ENCODE measurements around the gene MFSD6.

The MFSD6 gene

DNA sequence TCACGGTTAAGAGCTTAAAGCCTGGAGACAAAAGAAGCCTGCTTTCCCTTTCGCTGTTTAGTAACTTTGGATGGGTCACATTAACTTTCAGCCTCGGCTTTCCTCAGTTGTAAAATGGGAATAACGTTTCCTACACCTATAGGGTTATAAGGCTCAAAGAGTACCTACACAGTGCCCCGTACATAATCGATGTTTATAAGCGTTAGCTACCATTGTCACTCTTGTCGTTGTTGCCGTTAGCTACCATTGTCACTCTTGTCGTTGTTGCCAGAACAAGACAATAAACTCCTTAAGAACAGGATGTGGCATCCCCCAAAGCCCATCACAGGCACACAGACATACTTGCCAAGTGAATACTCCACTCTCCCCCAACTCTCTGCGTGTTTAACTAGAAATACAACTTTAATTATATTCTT, 901 bp upstream of the MFSD6 start:
- Histone ChIP-seq H3K4me1 (ENCODE audit: insufficient read depth, low read length) (no peaks in the 10 kb centered on the region), H3K36me3 (ENCODE audit: insufficient read depth, low read depth, low read length) (no peaks in the 10 kb centered on the region), H3K9me3 (ENCODE audit: insufficient read depth, low read depth, low read length) (no peaks in the 10 kb centered on the region), H3K27ac (ENCODE audit: low read length) (no peak overlapping the region), H3K4me3 (ENCODE audit: low read length) (peak overlapping the region; percentile 77), H3K27me3 (ENCODE audit: insufficient read depth, low read length) (peaks cover 50% of the 10 kb centered on the region), H3K9ac (ENCODE audit: low read depth, low read length) (peak overlapping the region; percentile 43; the same call in 1 of the 2 replicates)

DNA sequence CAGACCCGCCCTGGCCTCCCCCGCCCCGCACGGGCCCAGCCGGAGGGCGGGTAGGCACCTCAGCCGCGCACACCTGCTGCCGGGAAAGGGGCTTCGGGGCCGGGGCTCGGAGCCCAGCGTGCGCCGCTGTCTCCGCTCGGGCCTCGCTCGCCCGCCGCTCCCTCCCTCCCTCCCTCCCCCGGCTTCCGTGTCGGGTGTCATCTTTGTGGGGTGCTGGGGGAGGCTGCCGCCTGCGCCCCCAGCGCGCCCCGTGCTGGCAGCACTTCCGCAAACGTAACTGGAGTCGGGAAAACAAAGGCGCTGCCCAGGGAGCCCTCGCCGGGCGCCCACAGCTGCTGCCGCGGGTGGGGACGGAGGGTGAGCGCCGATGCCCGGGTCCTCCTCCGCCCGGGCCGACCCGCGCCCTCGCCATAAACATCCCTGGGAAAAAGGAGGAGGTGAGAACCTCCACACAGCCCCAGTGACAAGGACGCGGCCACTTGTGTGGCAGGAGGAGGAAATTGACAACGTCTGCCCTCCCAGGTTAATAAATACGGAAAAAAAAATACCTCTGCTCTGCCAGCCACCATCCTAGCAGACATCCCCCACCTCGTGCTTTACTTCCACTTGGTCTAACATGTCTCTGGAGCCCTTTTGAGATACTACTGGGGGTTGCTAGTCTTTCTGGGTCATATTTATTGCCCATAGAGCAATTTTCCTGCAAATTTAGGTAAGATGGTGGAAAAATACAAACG, 550 bp downstream of the MFSD6 start:
- Histone ChIP-seq H3K4me1 (ENCODE audit: insufficient read depth, low read length) (peaks cover 9% of the 10 kb centered on the region; the same call in 1 of the 2 replicates), H3K27me3 (ENCODE audit: insufficient read depth, low read length) (peaks cover 50% of the 10 kb centered on the region), H3K4me3 (ENCODE audit: low read length) (peak overlapping the region; percentile 77), H3K9me3 (ENCODE audit: insufficient read depth, low read depth, low read length) (no peaks in the 10 kb centered on the region), H3K27ac (ENCODE audit: low read length) (no peak overlapping the region), H3K9ac (ENCODE audit: low read depth, low read length) (peak overlapping the region; percentile 27; the same call in 1 of the 2 replicates), H3K36me3 (ENCODE audit: insufficient read depth, low read depth, low read length) (no peaks in the 10 kb centered on the region)

DNA sequence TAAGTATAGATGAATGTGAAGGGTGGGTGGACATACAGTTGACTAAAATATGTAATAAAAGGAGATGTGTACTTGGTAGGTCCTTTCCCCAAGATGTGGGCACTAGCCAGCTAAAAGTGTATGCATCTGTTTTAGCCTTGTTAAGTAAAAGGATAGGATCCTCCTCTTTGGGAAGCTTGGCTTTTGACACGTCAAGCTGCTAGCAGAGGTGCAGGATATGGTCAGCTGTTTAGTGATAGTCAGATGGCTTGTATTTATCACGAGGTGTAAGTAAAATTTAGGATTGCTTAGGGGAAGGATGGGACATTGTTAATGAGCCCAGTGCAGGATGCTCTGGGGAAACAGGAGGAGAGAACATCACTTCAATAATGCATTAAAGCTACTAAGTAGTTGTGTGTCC, 1.5 kb downstream of the MFSD6 start:
- H3K27ac ChIP-seq (ENCODE audit: low read length), result no peak overlapping the region
- no peak overlapping the region for H3K9ac ChIP-seq (ENCODE audit: low read depth, low read length)
- H3K9me3 ChIP-seq (ENCODE audit: insufficient read depth, low read depth, low read length), result no peaks in the 10 kb centered on the region
- H3K4me1 ChIP-seq (ENCODE audit: insufficient read depth, low read length), result peaks cover 9% of the 10 kb centered on the region; the same call in 1 of the 2 replicates
- peaks cover 50% of the 10 kb centered on the region for H3K27me3 ChIP-seq (ENCODE audit: insufficient read depth, low read length)
- H3K4me3 ChIP-seq (ENCODE audit: low read length), result peak overlapping the region; percentile 77; the same call in 1 of the 2 replicates
- no peaks in the 10 kb centered on the region for H3K36me3 ChIP-seq (ENCODE audit: insufficient read depth, low read depth, low read length)

DNA sequence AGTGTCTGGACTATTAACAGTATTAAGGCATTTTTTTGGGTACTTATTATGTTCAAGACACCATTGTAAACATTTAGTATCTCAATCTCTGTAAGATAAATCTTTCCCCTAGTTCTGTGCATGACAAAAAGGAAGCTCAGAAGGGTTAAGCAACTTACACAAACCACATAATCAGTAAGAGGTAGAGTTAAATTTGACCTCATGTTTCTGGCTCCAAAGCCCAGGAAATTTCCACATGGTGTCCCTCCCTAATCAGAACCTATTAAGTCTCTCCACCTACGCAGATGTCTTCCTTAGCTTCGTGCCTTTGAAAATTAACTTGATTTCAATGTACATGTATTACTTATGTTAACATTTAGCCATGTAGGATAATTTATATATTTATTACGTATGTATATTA, 2.0 kb downstream of the MFSD6 start:
- no peak overlapping the region for H3K9ac ChIP-seq (ENCODE audit: low read depth, low read length)
- no peak overlapping the region for H3K27ac ChIP-seq (ENCODE audit: low read length)
- no peak overlapping the region for H3K4me3 ChIP-seq (ENCODE audit: low read length)
- H3K9me3 ChIP-seq (ENCODE audit: insufficient read depth, low read depth, low read length), result no peaks in the 10 kb centered on the region
- peaks cover 9% of the 10 kb centered on the region; the same call in 1 of the 2 replicates for H3K4me1 ChIP-seq (ENCODE audit: insufficient read depth, low read length)
- peaks cover 49% of the 10 kb centered on the region for H3K27me3 ChIP-seq (ENCODE audit: insufficient read depth, low read length)
- H3K36me3 ChIP-seq (ENCODE audit: insufficient read depth, low read depth, low read length), result no peaks in the 10 kb centered on the region

DNA sequence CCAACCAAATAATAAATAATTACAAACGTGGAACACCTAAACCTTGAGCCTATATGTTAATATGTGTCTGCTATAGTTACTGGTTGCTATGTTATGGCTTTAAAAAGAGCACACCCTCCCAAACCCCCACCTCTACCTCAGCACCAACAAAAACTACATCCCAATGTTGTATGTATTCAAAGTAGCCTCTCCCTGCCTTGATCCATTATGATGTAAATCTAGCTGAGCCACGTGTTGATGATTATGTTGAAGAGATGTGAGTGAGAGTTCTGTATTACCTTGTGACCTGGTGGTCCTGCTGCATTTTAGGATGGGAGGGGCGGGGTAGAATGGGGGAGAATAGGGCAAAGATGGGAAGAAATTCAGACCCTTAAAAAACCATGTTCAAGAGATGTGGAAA, 4.8 kb downstream of the MFSD6 start:
- no peaks in the 10 kb centered on the region for H3K36me3 ChIP-seq (ENCODE audit: insufficient read depth, low read depth, low read length)
- H3K4me3 ChIP-seq (ENCODE audit: low read length), result peak overlapping the region; percentile 8; the same call in 1 of the 2 replicates
- no peak overlapping the region for H3K9ac ChIP-seq (ENCODE audit: low read depth, low read length)
- H3K27ac ChIP-seq (ENCODE audit: low read length), result no peak overlapping the region
- H3K9me3 ChIP-seq (ENCODE audit: insufficient read depth, low read depth, low read length), result no peaks in the 10 kb centered on the region
- peaks cover 9% of the 10 kb centered on the region; the same call in 1 of the 2 replicates for H3K4me1 ChIP-seq (ENCODE audit: insufficient read depth, low read length)
- H3K27me3 ChIP-seq (ENCODE audit: insufficient read depth, low read length), result peaks cover 21% of the 10 kb centered on the region

DNA sequence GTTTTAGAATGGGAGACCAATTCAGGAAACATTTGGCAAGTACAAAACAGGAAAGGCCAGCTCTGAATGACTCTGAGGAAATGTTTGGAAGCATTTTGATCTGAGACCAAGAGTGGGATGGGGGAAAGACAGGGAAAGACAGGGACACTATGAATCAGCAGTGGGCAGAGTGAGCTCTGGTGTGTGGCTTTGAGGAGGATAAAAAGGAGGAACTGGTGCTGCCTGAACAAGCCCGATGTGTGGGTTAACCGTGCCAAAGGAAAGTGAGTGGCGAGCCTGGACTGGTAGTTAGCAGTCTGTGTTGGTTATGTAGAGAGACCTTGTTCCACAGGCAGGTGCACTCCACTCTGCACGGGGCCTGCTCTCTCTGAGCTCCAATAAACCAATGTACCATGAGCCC, 5.3 kb downstream of the MFSD6 start:
- H3K36me3 ChIP-seq (ENCODE audit: insufficient read depth, low read depth, low read length), result no peaks in the 10 kb centered on the region
- no peak overlapping the region for H3K27ac ChIP-seq (ENCODE audit: low read length)
- H3K9me3 ChIP-seq (ENCODE audit: insufficient read depth, low read depth, low read length), result no peaks in the 10 kb centered on the region
- no peak overlapping the region for H3K9ac ChIP-seq (ENCODE audit: low read depth, low read length)
- no peak overlapping the region; the same call in 1 of the 2 replicates for H3K4me3 ChIP-seq (ENCODE audit: low read length)
- H3K4me1 ChIP-seq (ENCODE audit: insufficient read depth, low read length), result peaks cover 9% of the 10 kb centered on the region; the same call in 1 of the 2 replicates
- H3K27me3 ChIP-seq (ENCODE audit: insufficient read depth, low read length), result peaks cover 20% of the 10 kb centered on the region

DNA sequence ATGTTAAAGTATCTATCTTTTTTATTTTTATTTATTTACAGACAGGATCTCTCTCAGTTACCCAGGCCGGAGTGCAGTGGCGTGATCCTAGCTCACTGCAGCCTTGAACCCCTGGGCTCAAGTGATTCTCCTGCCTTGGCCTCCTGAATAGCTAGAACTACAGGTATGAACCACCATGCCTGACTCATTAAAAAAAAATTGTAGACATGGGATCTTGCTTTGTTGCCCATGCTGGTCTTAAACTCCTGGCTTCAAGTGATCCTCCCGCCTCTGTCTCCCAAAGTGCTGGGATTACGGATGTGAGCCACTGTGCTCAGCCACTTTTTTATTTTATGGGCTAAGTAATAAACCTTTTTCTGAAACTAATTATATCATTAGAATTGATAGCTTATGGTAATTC, 7.1 kb downstream of the MFSD6 start:
- Histone ChIP-seq H3K9ac (ENCODE audit: low read depth, low read length) (no peak overlapping the region), H3K27ac (ENCODE audit: low read length) (no peak overlapping the region), H3K4me3 (ENCODE audit: low read length) (no peak overlapping the region), H3K9me3 (ENCODE audit: insufficient read depth, low read depth, low read length) (no peaks in the 10 kb centered on the region), H3K27me3 (ENCODE audit: insufficient read depth, low read length) (peaks cover 4% of the 10 kb centered on the region), H3K36me3 (ENCODE audit: insufficient read depth, low read depth, low read length) (no peaks in the 10 kb centered on the region), H3K4me1 (ENCODE audit: insufficient read depth, low read length) (peaks cover 9% of the 10 kb centered on the region; the same call in 1 of the 2 replicates)

DNA sequence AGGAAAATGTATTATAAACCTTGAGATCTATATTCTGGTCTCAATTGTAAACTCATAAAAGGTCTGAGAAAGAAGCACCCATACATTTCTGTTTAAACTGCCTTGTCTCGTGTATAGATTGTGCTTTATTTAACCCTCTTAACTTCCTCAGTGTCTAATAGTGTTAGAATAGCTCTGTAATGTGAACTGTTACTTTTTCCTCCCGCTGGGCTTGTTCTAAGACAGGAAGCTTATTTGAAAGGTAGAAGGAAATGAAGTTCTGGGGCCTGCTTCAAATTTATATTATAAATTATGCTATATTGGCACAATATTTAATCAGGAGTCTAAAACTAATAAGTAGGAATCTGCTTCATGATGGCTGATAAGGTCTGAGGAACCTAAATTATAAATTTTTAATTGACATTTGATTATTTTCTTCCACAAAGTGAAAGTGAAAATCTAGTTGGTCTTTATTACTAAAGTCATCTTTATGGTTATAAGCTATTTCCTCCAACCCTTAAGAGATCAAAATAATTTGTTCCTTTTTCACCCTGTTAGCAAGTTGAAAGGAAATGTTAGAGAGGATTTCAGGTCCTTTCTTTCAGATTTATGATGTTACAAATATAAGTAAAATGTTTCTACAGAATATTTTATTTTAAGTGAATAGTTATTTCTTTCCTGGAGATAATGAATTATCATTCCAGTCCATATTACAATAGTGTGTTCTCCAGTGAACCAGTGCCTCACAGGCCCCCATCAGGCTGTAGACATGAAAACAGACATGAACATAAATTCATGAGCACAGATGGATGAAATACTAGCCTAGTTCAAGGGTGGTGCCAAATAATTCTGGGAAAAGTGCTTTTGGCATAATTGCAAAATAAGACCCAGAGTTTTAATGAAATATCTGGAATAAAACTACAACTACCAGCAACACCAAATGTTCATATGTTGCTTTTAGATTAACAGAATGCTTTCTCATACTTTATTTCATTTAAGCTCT, 7.9 kb downstream of the MFSD6 start:
- Histone ChIP-seq H3K9ac (ENCODE audit: low read depth, low read length) (no peak overlapping the region), H3K9me3 (ENCODE audit: insufficient read depth, low read depth, low read length) (no peaks in the 10 kb centered on the region), H3K36me3 (ENCODE audit: insufficient read depth, low read depth, low read length) (no peaks in the 10 kb centered on the region), H3K4me1 (ENCODE audit: insufficient read depth, low read length) (peaks cover 9% of the 10 kb centered on the region; the same call in 1 of the 2 replicates), H3K27ac (ENCODE audit: low read length) (no peak overlapping the region), H3K4me3 (ENCODE audit: low read length) (no peak overlapping the region), H3K27me3 (ENCODE audit: insufficient read depth, low read length) (no peaks in the 10 kb centered on the region)

DNA sequence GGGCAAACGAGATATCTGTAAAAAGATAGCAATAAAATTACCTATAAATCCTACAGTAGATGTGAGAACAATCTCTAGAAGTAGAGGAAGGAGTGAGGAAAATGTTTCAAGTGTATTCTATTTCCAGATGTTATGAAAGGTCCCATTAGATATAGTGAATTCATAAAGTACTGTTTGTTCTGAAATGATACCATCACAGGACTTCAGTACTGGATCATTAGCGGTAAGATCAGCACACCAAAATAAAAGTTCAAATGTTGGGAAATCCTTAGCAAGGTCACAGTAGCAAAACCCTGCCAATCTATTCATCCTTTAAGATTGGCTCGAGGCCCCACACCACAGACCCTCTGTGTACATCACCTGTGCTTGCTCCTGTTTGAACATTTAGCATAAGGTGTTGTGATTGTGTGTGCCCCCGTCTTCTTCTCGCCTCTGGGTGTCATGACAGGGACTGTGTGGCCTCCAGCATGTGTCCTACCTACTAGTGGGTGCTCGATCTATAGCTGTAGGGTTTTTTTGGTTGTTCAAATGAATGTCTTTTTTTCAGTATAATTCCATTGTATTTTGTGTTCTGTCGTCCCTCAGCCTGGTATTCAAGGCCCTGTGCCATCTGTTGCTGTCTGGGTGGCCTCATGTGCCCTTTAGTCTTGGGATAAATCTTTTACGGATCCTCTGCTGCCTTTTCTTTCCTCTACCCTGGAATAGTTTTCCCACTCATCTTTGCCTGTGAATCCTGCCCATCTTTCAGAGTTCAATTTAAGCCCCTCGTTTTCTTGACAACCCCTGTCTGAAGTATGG, 9.1 kb downstream of the MFSD6 start:
- H3K27ac ChIP-seq (ENCODE audit: low read length), result no peak overlapping the region
- no peaks in the 10 kb centered on the region for H3K27me3 ChIP-seq (ENCODE audit: insufficient read depth, low read length)
- no peaks in the 10 kb centered on the region for H3K9me3 ChIP-seq (ENCODE audit: insufficient read depth, low read depth, low read length)

DNA sequence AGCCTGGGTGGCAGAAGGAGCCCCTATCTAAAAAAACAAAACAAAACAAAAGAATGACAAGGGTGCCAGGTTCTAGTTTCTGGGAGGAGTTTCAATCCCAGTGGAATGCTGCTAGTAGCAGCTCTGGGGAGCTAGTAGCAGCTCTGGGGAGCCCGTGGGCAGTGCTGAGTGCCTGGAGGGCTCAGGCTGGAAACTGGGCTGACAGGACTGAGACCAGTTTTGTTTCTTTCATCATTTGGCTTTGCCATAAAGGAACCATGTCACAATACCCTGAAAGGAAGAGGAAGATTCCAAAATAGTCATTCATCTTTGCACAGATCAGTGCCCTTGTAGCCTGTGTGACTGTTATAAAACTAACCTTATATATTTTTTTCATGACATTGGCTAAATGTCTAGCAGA, 10.6 kb downstream of the MFSD6 start:
- Histone ChIP-seq H3K36me3 (ENCODE audit: insufficient read depth, low read depth, low read length) (no peaks in the 10 kb centered on the region), H3K4me1 (ENCODE audit: insufficient read depth, low read length) (no peaks in the 10 kb centered on the region; the same call in 1 of the 2 replicates), H3K9ac (ENCODE audit: low read depth, low read length) (no peak overlapping the region), H3K27me3 (ENCODE audit: insufficient read depth, low read length) (no peaks in the 10 kb centered on the region), H3K9me3 (ENCODE audit: insufficient read depth, low read depth, low read length) (no peaks in the 10 kb centered on the region), H3K4me3 (ENCODE audit: low read length) (no peak overlapping the region), H3K27ac (ENCODE audit: low read length) (no peak overlapping the region)

More for the DNA sequence above, 9.1 kb downstream of the MFSD6 start:
- no peak overlapping the region for H3K9ac ChIP-seq (ENCODE audit: low read depth, low read length)
- no peak overlapping the region for H3K4me3 ChIP-seq (ENCODE audit: low read length)
- peaks cover 9% of the 10 kb centered on the region; the same call in 1 of the 2 replicates for H3K4me1 ChIP-seq (ENCODE audit: insufficient read depth, low read length)
- no peaks in the 10 kb centered on the region for H3K36me3 ChIP-seq (ENCODE audit: insufficient read depth, low read depth, low read length)

DNA sequence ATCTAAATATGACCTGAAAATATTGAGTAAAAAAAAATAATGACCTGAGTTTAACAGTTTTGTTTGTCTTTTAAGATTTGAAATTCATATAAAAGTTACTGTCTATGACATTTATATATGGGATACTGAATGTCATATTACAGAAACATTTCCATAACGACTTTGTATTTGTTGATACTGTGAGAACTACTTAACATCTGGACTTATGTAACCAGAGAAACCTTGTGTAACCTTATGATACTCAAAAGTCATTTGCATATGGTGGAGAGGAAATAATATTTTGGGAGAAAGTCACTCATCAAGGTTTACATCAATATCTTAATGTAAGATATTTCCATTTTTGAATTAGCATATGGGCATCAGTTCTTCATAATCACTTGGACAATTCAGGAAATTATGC, 12.6 kb downstream of the MFSD6 start:
- Histone ChIP-seq H3K36me3 (ENCODE audit: insufficient read depth, low read depth, low read length) (no peaks in the 10 kb centered on the region), H3K4me3 (ENCODE audit: low read length) (no peak overlapping the region), H3K27ac (ENCODE audit: low read length) (no peak overlapping the region), H3K9me3 (ENCODE audit: insufficient read depth, low read depth, low read length) (no peaks in the 10 kb centered on the region), H3K9ac (ENCODE audit: low read depth, low read length) (no peak overlapping the region), H3K27me3 (ENCODE audit: insufficient read depth, low read length) (no peaks in the 10 kb centered on the region), H3K4me1 (ENCODE audit: insufficient read depth, low read length) (no peaks in the 10 kb centered on the region)
